COLO668 (cell line): Measurements from ENCODE around the gene SMOC1.
A peak's percentile ranks its signal among the peaks of the same experiment; 100 is the strongest.

Experiments
- DNase-seq: peaks from one replicate; lab custom pipeline; 2025; ENCODE audit not compliant: unreplicated experiment; lab: John Stamatoyannopoulos, UW

Gene SMOC1

DNA sequence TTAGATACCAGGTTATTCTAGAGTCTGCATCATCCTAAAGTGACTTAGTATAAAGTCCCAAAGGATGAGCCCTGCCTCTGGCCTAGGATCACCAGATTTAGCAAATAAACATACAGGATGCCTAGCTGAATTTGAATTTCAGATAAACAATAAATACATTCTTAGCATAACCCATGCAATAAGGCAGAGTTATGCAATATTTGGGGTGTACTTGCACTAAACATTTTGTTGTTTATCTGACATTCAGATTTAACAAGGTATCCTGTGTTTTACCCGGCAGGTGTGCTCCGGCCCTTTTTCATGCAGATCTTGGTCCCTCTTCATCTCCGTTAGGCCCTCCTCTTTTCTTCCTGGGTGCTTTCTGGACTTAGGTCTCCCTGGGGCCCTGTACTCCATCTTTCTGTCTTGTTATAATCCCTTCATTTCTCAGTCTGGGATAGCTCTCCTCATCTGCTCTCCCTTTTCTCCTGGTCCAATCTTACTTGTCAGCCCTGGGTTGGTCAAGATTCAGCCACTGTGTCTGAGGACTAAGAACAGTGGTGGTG, 18.1 kb upstream of the SMOC1 start:
- no peak for DNase-seq

DNA sequence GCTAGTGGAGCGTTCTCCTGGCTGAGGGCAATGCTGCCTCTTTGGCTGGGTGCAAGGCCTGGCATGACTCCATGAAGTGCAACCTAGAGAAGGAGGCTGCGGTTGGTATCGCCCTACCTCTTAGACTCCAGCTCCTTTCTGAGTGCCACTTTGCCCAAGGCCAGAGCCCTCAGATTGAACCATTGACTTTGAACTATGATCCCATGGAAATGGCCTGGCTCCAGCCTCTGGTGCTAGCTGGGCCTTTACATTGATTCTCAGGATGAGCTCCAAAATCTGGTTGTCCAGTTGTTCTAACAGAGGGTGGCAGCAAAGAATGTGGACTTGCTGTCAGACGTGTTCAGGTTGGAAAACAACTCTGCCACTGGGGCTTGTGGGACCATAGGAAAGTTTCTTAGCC, 16.1 kb upstream of the SMOC1 start:
- no peak for DNase-seq

DNA sequence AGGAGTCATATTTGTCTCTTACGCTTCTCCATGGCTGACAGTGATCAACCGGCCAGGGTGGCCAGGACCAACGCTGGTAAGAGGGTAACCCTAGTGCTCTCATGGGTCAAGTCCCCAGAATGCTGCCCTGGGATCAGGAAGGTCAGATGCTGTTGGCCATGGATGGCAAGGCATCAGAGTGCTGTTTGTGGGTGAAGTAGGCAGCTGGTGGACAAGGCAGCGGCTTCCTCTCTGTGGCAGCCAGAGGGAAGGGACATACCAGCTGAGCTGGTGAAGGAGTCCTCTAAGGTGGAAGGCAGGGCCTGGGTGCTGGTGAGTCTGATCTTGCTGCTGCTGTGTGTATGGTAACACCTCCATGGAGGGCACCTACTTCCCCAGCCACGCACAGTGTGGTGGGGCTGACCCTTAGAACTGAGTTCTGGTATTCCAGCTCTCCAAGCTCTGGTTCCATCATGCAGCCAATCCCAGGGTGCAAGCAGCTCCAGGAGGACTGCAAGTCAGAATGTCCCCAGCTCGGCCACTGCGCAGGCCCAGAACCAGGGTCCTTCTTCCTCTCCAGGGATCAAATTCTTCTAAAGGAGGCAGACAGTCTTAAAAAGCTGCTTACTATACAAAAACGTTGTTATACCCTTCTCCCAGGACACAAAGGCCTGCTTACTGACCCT, 13.4 kb upstream of the SMOC1 start:
- DNase-seq: no peak

DNA sequence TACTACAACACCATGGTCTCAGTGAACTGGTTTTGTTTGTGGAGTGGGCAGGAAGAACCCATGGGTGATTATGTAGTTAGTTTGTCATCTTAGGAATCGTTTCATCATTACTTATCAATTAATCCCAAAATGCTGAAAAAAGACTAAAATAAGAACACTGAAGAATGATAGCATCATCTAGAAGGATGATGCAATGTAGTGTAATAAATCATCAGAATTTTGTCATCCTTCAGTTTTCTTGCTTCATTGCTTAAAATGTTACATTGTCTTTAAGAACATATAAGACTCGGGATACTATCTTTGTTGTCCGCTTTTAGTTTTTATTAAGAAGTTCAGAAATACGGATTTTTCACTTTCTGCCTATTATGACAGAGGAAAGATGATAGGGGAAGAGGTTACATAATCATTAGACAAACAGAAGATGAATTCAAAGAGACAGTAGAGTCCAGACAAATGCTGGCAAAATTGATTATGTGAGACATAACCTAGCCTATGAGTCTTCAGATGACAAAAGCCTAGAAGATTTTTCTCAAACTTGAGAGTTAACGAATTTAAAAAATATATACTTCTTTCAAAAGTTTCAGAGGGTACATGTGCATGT, 10.8 kb upstream of the SMOC1 start:
- DNase-seq: no peak

DNA sequence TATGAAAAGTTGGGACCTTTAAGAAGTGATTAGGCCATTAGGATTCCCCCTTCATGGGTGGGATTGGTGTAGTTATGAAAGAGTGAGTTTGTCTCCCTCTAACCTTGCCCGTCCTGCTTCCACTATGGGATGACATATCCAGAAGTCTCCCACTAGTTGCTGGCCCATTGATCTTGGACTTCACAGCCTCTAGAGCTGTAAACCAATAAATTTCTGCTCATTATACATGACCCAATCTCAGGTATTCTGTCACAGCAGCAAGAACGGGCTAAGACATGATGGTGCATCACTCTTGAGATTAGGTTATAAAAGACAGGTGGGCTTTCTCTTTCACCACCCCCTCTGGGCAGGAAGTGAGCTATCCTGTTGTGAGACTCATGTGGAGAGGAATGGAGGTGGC, 8.6 kb upstream of the SMOC1 start:
- no peak for DNase-seq

DNA sequence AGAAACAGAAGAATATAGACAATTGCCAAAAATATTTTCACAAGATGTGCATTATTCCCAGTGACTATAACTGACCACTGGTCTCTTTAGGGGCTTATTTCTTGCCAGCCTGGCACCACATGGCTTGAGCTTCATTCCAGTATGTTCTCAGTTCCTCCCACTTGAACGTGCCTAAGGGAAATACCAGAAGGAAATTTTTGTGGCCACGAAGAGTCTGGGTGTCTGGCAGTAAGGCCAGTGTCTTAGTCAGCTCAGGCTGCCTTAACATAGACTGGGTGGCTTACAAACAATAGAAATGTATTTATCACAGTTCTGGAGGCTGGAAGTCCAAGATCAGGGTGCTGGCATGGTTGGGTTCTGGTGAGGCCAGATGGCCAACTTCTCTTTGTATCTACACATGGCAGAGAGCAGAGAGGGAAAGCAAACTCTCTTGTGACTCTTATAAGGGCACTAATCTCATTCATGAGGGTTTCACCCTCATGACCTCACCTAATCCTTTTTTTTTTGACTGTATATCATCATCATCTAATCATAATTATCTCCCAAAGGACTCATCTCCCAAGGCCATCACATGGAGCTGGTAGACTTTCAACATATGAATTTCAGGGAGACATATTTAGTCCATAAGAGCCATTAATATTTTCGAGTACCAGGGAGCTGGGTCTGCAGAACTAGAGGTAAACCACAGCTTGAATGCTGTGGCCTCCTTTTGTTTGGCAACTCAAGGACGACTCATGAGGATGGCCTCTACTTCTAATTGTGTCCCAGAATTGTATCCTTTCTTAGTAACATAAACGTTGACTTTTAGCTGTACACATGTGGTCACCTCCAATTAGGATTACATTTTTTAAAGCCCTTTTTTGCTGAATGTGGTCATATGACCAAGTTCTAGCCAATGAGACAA, 5.1 kb upstream of the SMOC1 start:
- no peak for DNase-seq

DNA sequence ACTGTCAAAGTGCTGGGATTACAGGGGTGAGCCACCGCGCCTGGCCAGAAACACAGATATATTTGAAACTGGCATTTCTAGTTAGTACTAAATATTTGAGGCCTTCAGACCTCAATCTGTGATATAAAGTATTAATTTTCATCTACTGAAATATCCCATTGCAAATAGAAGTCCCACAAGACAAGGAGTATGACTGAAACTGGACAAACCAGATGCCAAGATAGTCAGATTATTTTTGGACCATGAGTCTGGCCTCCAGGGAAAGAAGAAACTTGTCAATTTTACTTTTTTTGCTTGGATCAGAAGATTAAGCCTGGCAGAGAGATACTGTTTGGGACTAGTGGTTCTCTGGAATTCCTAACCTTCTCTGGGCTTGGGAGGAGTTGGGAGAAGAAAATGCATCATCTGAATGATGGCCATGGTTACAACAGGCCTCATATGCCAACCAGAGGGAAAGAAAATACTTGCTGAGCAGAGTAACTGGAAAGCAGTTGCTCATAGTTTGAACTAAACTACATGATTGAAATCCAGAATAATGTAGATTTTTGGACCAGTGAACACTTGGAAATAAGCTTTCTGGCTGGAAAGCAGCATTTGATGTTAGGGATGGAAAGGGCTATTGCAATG, 2.9 kb upstream of the SMOC1 start:
- no peak for DNase-seq

DNA sequence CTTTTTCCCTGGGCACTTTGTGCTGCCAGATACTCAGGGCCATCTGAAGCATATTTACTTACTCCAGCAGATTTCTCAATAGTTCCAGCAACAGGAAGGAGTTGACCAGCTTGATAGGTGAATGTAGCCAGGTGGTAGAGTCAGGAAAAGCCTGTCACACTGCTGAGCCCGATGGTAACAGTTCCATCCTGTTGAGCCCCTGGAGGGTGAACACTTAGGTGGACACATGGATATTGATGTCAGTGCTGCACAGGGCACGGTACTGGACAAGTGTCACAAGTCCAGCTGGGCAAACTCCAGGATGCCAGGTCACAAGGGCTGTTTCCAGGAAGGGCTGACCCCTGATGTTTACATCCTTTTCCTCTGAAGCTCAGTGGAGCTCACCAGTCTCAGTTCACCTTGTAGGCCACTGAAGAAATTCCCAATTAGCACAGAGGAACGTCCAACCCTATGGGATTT, 2.3 kb upstream of the SMOC1 start:
- peak; percentile 30 for DNase-seq

DNA sequence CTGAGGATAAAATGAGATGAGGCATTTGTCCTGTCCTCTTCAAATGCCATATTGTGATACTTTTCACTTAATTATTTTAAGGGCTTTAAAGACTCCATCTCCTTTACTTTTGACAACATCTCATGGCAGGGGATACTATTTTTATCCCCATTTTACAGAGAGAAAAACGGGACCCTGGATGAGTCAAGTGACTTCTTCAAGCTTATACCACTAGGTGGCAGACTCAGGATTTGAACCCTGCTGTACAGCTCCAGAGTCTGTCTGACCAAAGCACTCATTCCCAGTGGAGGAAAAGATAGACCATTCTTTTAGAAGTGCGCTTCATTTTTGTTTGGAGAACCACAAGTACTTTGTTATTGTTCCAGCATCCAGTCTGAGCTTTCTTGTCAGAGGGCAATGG, 1.7 kb upstream of the SMOC1 start:
- DNase-seq: no peak

DNA sequence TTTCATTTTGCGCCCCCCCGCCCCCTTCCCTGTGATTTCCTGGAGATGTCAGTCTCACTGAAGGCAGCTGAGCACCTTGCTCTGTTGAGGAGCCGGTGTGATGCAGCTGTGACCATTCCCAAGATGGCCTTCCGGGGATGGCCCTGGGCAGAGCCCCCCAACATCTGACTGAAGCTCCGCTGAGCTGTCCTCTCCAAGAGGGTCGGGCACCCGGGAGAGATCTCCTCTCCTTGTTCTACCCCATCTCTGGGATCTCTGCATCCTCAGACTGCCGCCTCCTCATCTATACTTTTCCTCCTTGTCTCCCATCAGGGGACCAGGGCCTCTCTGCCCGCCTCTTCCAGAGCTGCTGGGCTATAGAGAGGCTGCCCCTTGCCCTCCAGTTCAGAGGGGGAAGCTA, 965 bp upstream of the SMOC1 start:
- DNase-seq: no peak

DNA sequence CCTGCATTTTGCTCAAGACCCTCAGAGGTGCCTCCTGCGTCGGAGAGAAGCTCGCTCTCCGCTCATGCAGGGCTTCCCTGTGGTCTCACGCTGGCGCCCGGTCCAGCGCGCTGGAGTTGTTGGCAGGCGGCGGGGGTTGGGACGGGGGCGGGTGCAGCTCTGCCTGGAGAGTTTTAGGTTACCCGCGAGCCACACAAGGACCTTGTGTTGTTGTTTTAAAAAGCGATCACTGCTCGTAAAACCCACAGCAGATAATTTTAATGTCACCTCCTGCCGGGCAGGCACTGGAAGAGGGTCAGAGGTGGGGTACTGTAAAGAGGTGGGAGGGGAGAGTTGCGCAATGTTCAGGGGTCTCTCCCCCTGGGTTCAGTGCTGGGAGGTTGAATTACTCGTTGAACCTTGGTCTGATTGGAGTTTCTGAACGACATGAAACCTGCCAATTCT, 850 bp downstream of the SMOC1 start:
- peak; percentile 80 for DNase-seq

DNA sequence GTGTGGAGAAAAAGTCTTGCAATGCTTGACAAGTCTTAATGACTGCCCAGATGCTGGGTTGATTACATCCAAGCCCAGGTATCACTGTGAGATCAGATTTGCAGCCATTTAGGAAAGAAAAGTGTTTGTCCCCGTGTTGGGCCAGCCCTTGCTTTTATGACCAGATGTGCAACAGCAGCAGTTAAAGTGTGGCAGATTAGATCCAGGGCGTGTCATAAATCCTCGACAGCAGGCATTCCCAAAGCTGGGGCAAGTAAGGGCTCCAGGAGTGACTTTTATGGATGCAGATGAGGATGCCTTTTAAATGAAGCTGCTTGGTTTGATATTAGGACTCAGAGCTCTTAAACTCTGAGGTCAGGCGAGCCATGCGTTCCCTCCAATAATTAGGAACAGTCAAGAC, 1.7 kb downstream of the SMOC1 start:
- no peak for DNase-seq

DNA sequence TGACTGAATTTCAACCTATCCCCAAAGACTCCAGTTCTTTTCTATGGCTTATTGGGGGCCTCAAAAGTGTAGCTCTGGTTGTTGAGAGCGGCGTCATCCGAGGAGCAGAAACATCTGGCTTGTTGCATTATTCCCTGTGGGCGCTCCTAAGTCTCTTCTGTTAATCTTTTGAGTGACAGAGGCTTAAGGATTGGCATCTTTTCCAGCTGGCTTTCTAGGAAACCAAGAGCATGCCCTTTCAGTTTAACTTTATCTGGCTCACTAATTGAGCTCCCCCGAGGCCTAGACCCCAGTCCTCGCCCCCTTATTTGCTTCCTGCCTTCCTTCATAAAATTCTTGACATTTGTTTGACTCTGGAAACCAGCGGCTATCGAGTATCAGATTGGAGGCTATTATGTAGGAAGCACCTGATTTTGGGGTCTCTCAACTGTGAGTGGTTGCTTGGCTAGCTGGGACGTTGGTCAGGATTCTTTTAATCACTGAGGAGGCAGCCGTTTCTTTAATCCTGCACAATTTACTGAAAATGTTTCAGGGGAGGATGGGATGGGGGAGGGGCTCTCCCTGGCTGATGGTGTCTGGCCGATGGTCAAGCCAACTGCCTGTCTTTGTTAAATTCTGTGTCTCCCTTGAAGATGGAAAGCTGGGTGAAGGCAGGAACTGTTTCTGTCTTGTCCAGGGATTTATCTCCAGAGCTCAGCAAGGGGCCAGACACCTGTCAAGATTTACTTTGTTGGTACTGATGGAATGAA, 3.1 kb downstream of the SMOC1 start:
- no peak for DNase-seq

DNA sequence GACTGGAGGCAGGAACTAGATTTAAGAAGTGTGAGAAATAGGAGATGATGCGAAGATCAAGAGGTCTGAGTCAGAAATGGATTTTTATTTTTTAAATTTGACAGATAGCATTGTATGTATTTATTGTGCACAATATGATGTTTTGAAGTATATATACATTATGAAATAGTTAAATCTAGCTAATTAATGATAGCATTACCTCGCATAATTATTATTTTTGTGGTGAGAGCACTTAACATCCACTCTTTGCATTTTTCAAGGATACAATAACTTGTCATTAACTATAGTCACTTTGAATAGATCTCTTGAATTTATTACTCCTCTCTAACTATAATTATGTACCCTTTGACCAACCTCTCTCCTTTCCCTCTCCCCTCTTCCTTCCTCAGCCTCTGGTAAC, 3.7 kb downstream of the SMOC1 start:
- DNase-seq: no peak

DNA sequence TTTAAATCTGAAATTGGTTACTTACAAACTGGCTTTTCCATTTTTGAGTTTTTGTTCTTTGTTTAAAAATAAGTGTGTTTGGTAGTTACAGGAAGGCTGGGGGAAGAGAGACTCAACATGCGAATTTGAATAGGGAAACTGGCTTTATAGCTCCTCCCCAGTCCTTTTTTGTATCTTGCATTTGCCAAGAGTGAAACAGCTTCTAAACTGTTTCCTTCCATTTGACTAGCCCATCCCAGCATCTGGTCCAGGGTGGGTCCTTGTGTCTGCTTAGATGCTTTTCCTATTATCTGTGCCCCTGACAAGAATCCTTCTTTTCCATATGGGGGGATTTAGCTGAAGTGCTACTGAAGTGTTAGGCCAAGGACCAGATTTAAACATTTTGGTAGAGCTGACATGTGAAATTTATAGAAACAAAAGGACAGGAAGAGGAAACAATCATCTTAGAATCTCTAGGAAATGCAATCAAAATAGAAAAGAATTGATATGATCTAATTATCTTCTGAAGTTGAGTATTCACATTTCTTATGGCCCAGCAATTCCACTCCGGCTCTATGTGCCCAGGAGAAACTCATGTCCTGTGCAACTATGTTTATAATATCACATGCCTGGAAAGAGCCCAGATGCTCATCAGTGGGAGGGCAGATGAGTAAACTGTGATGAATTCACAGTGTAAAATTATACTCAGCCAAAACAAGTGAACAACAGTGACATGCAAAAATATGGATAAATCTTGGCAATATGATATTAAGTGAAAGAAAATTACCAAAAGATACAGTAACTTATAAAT, 7.4 kb downstream of the SMOC1 start:
- DNase-seq: no peak

DNA sequence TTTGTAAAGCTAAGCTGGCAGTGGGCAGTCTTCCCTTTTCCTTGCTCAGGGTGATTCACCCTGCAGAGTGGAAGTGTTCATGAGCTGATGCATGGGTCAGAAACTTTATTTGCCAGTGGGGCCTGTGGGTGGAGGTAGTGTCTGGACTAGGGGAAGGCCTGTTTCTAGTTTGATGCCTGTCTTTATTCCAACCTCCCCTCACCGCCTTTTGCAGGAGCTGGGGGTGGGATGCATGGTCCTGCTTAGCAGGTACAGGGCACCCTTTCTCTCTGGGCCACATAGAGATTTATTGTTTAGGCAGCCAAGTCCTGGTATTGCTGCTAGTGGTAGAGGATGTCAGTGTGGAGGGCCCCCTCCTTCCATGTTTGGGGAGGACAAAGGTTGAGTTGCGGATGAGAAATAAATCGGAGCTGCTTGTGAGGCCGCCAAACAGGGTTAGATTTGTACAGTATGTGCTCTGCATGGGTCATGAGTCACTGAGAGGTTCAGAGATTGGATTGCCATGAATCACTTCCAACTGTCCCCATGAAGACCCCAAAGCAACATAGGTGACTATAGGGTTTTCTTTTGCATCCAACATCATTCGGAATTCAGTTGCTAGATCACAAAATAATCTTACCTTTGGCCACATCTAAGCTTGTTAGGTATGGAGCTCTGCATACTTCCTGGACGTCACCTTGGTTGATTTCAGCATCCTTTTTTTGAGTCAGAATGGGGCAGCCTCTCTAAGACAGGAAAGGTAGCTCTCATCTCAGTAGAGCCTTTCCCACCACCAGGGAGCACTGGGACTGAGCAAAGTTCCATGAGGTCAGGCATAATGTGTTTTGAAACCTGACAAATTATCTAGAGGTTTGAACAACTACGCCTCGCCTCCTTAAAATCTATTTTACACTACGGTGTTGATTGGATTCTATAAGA, 8.8 kb downstream of the SMOC1 start:
- no peak for DNase-seq

DNA sequence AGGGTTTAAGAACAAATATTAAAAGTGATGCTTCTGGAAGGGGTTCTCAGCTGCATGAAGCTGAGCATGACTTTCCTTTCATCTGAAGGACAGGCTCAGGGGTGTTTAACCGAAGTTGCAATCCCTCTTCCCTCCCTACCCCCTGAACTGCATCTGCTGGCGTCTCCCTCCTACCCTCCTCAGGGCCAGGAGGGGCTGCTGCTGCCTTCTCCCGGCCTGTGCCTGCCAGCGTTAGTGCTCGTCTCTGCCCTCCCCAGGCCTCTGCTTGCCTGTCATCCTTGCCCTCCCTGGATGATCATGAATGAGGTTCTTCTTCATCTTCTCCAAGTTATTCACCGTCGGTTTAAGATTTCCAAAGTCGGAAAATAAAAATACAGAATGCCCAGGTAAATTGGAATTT, 12.2 kb downstream of the SMOC1 start:
- DNase-seq: no peak

DNA sequence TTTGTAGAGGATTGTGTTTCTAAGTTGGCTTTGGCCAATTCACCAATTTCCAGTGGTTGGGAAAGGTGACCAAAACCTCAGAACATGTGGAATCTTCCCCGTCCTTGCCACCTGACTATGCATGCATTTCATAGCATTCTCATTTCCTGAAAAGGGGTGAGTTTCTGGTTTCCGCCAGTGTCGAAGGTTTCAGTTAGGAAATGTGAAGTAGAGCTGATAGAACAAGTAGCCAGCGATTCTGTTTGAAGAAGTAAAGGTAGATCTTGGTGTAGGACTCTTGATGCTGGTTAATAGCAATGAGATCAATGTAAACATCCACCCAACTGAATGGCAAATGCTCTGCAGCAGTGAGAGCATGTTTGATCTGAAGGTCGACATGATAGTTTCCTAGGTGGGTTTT, 15.9 kb downstream of the SMOC1 start:
- DNase-seq: no peak

DNA sequence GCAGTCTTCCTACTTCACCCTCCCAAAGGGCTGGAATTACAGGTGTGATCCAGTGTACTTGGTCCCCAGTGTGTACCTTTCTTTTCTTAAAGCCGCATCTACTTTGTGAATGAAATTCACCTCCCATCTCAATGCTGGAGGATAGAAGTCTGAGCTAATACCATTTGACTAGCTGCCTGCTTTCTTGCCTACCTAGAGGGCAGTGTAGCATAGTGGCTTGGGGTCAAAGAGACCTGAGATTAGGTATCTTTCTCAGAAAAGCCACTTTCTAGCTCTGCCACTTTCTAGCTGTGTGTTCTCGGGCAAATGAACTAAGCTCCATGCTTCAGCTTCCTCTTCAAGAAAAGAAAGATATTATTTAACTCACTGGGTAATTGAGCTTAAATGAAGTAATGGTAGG, 16.9 kb downstream of the SMOC1 start:
- no peak for DNase-seq
